KOPT-K1 (cell line): ENCODE measurements around the gene ODR4.
"Not testable (repeated sequence)": the region's sequence is repeated elsewhere in the genome, so short reads cannot be mapped to it uniquely, and the experiment has no call there.

Experiments used
- H3K27ac ChIP-seq: fragments of 200-600 bp; sonication (generic); 2 replicates; pipeline ENCODE4 v1.5.1; 2016; ENCODE audit warnings: antibody characterized with exemption, mild to moderate bottlenecking, low read depth, low read length; ENCODE audit not compliant: poor library complexity, severe bottlenecking
- H3K36me3 ChIP-seq: fragments of 200-600 bp; sonication (generic); 2 replicates; pipeline ENCODE4 v1.5.1; 2017; ENCODE audit warnings: antibody characterized with exemption, mild to moderate bottlenecking, low read length, moderate library complexity; ENCODE audit not compliant: insufficient read depth
- H3K9me3 ChIP-seq: fragments of 200-600 bp; sonication (generic); 2 replicates; pipeline ENCODE4 v1.5.1; 2017; ENCODE audit warnings: antibody characterized with exemption, low read length, mild to moderate bottlenecking; ENCODE audit not compliant: insufficient read depth, poor library complexity, severe bottlenecking

ODR4 gene

GRCh38 chr1:186446152-186446551, 70.5 kb downstream of the ODR4 start:
- no peak overlapping the region for H3K27ac ChIP-seq
- H3K9me3 ChIP-seq: no peaks in the 10 kb centered on the region
- H3K36me3 ChIP-seq: no peaks in the 10 kb centered on the region

- no peaks in the 10 kb centered on the region for H3K36me3 ChIP-seq
- H3K9me3 ChIP-seq: no peaks in the 10 kb centered on the region
- no peak overlapping the region for H3K27ac ChIP-seq
Observed at GRCh38 chr1:186454981-186455380, 79.3 kb downstream of the ODR4 start.

GRCh38 chr1:186456729-186457255, 81.2 kb downstream of the ODR4 start:
- H3K36me3 ChIP-seq: no peaks in the 10 kb centered on the region
- no peaks in the 10 kb centered on the region for H3K9me3 ChIP-seq
- H3K27ac ChIP-seq: no peak overlapping the region

GRCh38 chr1:186459161-186459560, 83.5 kb downstream of the ODR4 start:
- H3K9me3 ChIP-seq, H3K36me3 ChIP-seq, H3K27ac ChIP-seq: not testable (repeated sequence)

- H3K36me3 ChIP-seq: no peaks in the 10 kb centered on the region
- no peaks in the 10 kb centered on the region for H3K9me3 ChIP-seq
- H3K27ac ChIP-seq: no peak within 1 kb of the TSS
Observed at GRCh38 chr1:186461014-186461413, 85.4 kb downstream of the ODR4 start, which contains the start of gene PDC. Gene PDC (minus strand): TSS chr1:186461114. CDS start chr1:186449459, 11,655 bp downstream.

GRCh38 chr1:186463511-186463910, 87.9 kb downstream of the ODR4 start:
- Histone ChIP-seq H3K36me3 (no peaks in the 10 kb centered on the region), H3K9me3 (no peaks in the 10 kb centered on the region), H3K27ac (no peak overlapping the region)

GRCh38 chr1:186463926-186464325, 88.3 kb downstream of the ODR4 start:
- Histone ChIP-seq H3K36me3 (no peaks in the 10 kb centered on the region), H3K27ac (no peak overlapping the region), H3K9me3 (no peaks in the 10 kb centered on the region)

- not testable (repeated sequence) for H3K36me3 ChIP-seq, H3K27ac ChIP-seq, H3K9me3 ChIP-seq
Observed at GRCh38 chr1:186465491-186465890, 89.9 kb downstream of the ODR4 start.

- no peaks in the 10 kb centered on the region for H3K36me3 ChIP-seq
- H3K9me3 ChIP-seq: no peaks in the 10 kb centered on the region
- H3K27ac ChIP-seq: no peak overlapping the region
Observed at GRCh38 chr1:186465946-186466345, 90.3 kb downstream of the ODR4 start.
